SU-DHL-6 (cell line): Measurements from ENCODE around the gene STX8.

Experiments
- H2AFZ ChIP-seq: fragments of 200-600 bp; sonication (generic); 2 replicates; pipeline ENCODE4 v1.6.1; 2014; ENCODE audit warnings: low read depth, mild to moderate bottlenecking, moderate library complexity, mixed read lengths, antibody characterized with exemption, low read length; ENCODE audit not compliant: severe bottlenecking
- H3F3A ChIP-seq: fragments of 200-600 bp; shearing (Covaris generic); 2 replicates; pipeline ENCODE4 v1.6.0; 2016; ENCODE audit warnings: antibody characterized with exemption, mild to moderate bottlenecking; ENCODE audit not compliant: insufficient read depth
- H3K27ac ChIP-seq: fragments of 200-600 bp; sonication (generic); 2 replicates; pipeline ENCODE4 v1.5.1; 2016; ENCODE audit warnings: low read depth, mild to moderate bottlenecking, low read length, moderate library complexity, mixed read lengths
- H3K27me3 ChIP-seq: fragments of 200-600 bp; sonication (generic), shearing (Covaris generic); 2 replicates; pipeline ENCODE4 v1.6.0; 2014; ENCODE audit warnings: mild to moderate bottlenecking, low read length
- H3K36me3 ChIP-seq: fragments of 200-600 bp; sonication (generic); 2 replicates; pipeline ENCODE4 v1.6.1; 2014; ENCODE audit warnings: mild to moderate bottlenecking, low read length, mixed read lengths
- H3K4me2 ChIP-seq: fragments of 300-600, 200-600 bp; shearing (Covaris generic), sonication (generic); 2 replicates; pipeline ENCODE4 v1.6.0; 2014; ENCODE audit warnings: low read length, low read depth, mild to moderate bottlenecking; ENCODE audit not compliant: poor library complexity, severe bottlenecking
- H3K4me3 ChIP-seq: fragments of 200-600 bp; sonication (generic); 2 replicates; pipeline ENCODE4 v1.5.1; 2014; ENCODE audit warnings: antibody characterized with exemption, low read length, mild to moderate bottlenecking, mixed read lengths; ENCODE audit not compliant: insufficient read depth, poor library complexity, severe bottlenecking
- H3K79me2 ChIP-seq: fragments of 200-600 bp; sonication (generic); 2 replicates; pipeline ENCODE4 v1.6.1; 2014; ENCODE audit warnings: mild to moderate bottlenecking, low read length, moderate library complexity; ENCODE audit not compliant: insufficient read depth
- H3K9ac ChIP-seq: fragments of 200-600 bp; sonication (generic); 2 replicates; pipeline ENCODE4 v1.7.0; 2014; ENCODE audit warnings: mild to moderate bottlenecking, low read length
- H3K9me2 ChIP-seq: fragments of 200-600 bp; sonication (generic); replicated peaks from 2 replicates; pipeline ENCODE4 v1.6.1; 2014; ENCODE audit warnings: low read length; ENCODE audit not compliant: insufficient read depth
- H3K9me3 ChIP-seq: fragments of 200-600 bp; sonication (generic); 2 replicates; pipeline ENCODE4 v1.6.1; 2014; ENCODE audit warnings: low read length, mixed read lengths; ENCODE audit not compliant: insufficient read depth
- H4K20me1 ChIP-seq: fragments of 200-600 bp; sonication (generic); 2 replicates; pipeline ENCODE4 v1.6.1; 2014; ENCODE audit warnings: low read depth, mild to moderate bottlenecking, antibody characterized with exemption, low read length, moderate library complexity, mixed read lengths
- CTCF ChIP-seq: fragments of 200-600 bp; sonication (generic); IDR thresholded peaks from one replicate; pipeline ENCODE4 v1.5.1; 2017; ENCODE audit warnings: antibody characterized with exemption, mild to moderate bottlenecking, low read length, moderate library complexity; ENCODE audit not compliant: insufficient read depth, poor library complexity, severe bottlenecking
- EZH2phosphoT487 ChIP-seq: fragments of 200-600 bp; sonication (generic), shearing (Covaris generic); conservative IDR thresholded peaks from 2 replicates; pipeline ENCODE4 v1.6.1; 2018; ENCODE audit warnings: mild to moderate bottlenecking, antibody characterized with exemption, low read length, moderate library complexity, mixed read lengths

Gene STX8

GRCh38 chr17:9215465-9215864 is 360.2 kb downstream of the STX8 start:
- no peak for TF ChIP-seq CTCF
- TF ChIP-seq EZH2phosphoT487, result no peak
- no peak overlapping the region for H3K27ac ChIP-seq
- H3K4me3 ChIP-seq, result no peak overlapping the region
- no peak overlapping the region for H3K9ac ChIP-seq
- no peaks in the 10 kb centered on the region for H4K20me1 ChIP-seq
- no peaks in the 10 kb centered on the region for H3K9me2 ChIP-seq
- no peak overlapping the region for H2AFZ ChIP-seq
- H3K27me3 ChIP-seq, result peaks cover 4% of the 10 kb centered on the region; the same call in 1 of the 2 replicates
- no peaks in the 10 kb centered on the region for H3F3A ChIP-seq
- peaks cover 15% of the 10 kb centered on the region for H3K9me3 ChIP-seq
- H3K4me2 ChIP-seq, result no peak overlapping the region
- 0 out of 2 replicates have a peak, but pooled peaks cover 4% of the 10 kb centered on the region for H3K36me3 ChIP-seq
- H3K79me2 ChIP-seq, result no peaks in the 10 kb centered on the region

- Histone ChIP-seq H2AFZ (no peak overlapping the region), H3K79me2 (no peaks in the 10 kb centered on the region), H3F3A (no peaks in the 10 kb centered on the region), H3K4me3 (no peak overlapping the region), H3K9ac (no peak overlapping the region), H3K9me2 (no peaks in the 10 kb centered on the region), H3K4me2 (no peak overlapping the region), H3K9me3 (peaks cover 15% of the 10 kb centered on the region), H3K36me3 (0 out of 2 replicates have a peak, but pooled peaks cover 4% of the 10 kb centered on the region), H3K27me3 (peaks cover 4% of the 10 kb centered on the region; the same call in 1 of the 2 replicates), H4K20me1 (no peaks in the 10 kb centered on the region), H3K27ac (no peak overlapping the region)
- TF ChIP-seq CTCF, result no peak
Measured at GRCh38 chr17:9213303-9213640, 362.3 kb downstream of the STX8 start.

GRCh38 chr17:9212376-9213302 is 363.0 kb downstream of the STX8 start:
- Histone ChIP-seq H3K4me3 (no peak overlapping the region), H3K9me2 (no peaks in the 10 kb centered on the region), H3K36me3 (0 out of 2 replicates have a peak, but pooled peaks cover 4% of the 10 kb centered on the region), H3K9ac (no peak overlapping the region), H3K27ac (no peak overlapping the region), H4K20me1 (no peaks in the 10 kb centered on the region), H3K9me3 (peaks cover 15% of the 10 kb centered on the region), H3F3A (no peaks in the 10 kb centered on the region), H2AFZ (no peak overlapping the region), H3K27me3 (peaks cover 4% of the 10 kb centered on the region; the same call in 1 of the 2 replicates), H3K79me2 (no peaks in the 10 kb centered on the region), H3K4me2 (no peak overlapping the region)
- TF ChIP-seq CTCF (no peak), EZH2phosphoT487 (no peak)
